Loucy (cell line): ENCODE results near the gene ABAT.

Experiments used
- H2AFZ ChIP-seq: fragments of 200-600 bp; sonication (generic); 2 replicates; pipeline ENCODE4 v1.6.0; 2016; ENCODE audit warnings: antibody characterized with exemption, mild to moderate bottlenecking, low read length, moderate library complexity
- H3F3A ChIP-seq: fragments of 200-600 bp; 2 replicates; pipeline ENCODE4 v1.6.0; 2016; ENCODE audit warnings: antibody characterized with exemption, low read depth, mild to moderate bottlenecking
- H3K27me3 ChIP-seq: fragments of 200-600 bp; sonication (generic); 2 replicates; pipeline ENCODE4 v1.6.1; 2014; ENCODE audit warnings: low read length, mild to moderate bottlenecking; ENCODE audit not compliant: insufficient read depth, poor library complexity, severe bottlenecking
- H3K36me3 ChIP-seq: fragments of 200-600 bp; sonication (generic); 2 replicates; pipeline ENCODE4 v1.6.1; 2016; ENCODE audit warnings: low read length; ENCODE audit not compliant: insufficient read depth
- H3K4me1 ChIP-seq: fragments of 200-600 bp; sonication (generic); 2 replicates; pipeline ENCODE4 v1.5.1; 2014; ENCODE audit warnings: low read length, mild to moderate bottlenecking; ENCODE audit not compliant: insufficient read depth, poor library complexity, severe bottlenecking
- H3K4me2 ChIP-seq: fragments of 200-600 bp; sonication (generic); 2 replicates; pipeline ENCODE4 v1.6.0; 2014; ENCODE audit warnings: antibody characterized with exemption, low read length, low read depth, mild to moderate bottlenecking; ENCODE audit not compliant: poor library complexity, severe bottlenecking
- H3K4me3 ChIP-seq: fragments of 200-600 bp; sonication (generic); 2 replicates; pipeline ENCODE4 v1.5.1; 2014; ENCODE audit warnings: low read length, mild to moderate bottlenecking, mixed read lengths; ENCODE audit not compliant: poor library complexity, severe bottlenecking
- H3K79me2 ChIP-seq: fragments of 200-600 bp; sonication (generic); 2 replicates; pipeline ENCODE4 v1.6.1; 2014; ENCODE audit warnings: low read length; ENCODE audit not compliant: insufficient read depth
- H3K9ac ChIP-seq: fragments of 200-600 bp; sonication (generic); 2 replicates; pipeline ENCODE4 v1.6.0; 2014; ENCODE audit warnings: mild to moderate bottlenecking, low read depth, low read length, moderate library complexity; ENCODE audit not compliant: poor library complexity, severe bottlenecking
- H3K9me2 ChIP-seq: fragments of 200-600 bp; sonication (generic); replicated peaks from 2 replicates; pipeline ENCODE4 v1.6.1; 2016; ENCODE audit warnings: low read depth, low read length, mixed read lengths
- H3K9me3 ChIP-seq: fragments of 200-600 bp; sonication (generic); 2 replicates; pipeline ENCODE4 v1.6.1; 2014; ENCODE audit warnings: mild to moderate bottlenecking, antibody characterized with exemption, low read length, low read depth; ENCODE audit not compliant: insufficient read depth
- H4K20me1 ChIP-seq: fragments of 200-600 bp; sonication (generic); 2 replicates; pipeline ENCODE4 v1.6.0; 2014; ENCODE audit warnings: antibody characterized with exemption, low read length, mild to moderate bottlenecking; ENCODE audit not compliant: insufficient read depth, poor library complexity, severe bottlenecking
- CTCF ChIP-seq: fragments of 200-600 bp; sonication (generic); conservative IDR thresholded peaks from 2 replicates; pipeline ENCODE4 v1.5.1; 2014; ENCODE audit warnings: mild to moderate bottlenecking, antibody characterized with exemption, low read length
- EZH2phosphoT487 ChIP-seq: fragments of 200-600 bp; IDR thresholded peaks from 2 replicates; pipeline ENCODE4 v1.6.1; 2018; ENCODE audit warnings: antibody characterized with exemption, mild to moderate bottlenecking, moderate library complexity, borderline replicate concordance

ABAT gene

GRCh38 chr16:8676737-8677375 lies 2.4 kb downstream of the ABAT start:
- Histone ChIP-seq H3K4me3 (no peak overlapping the region), H3K9me3 (no peaks in the 10 kb centered on the region), H3K36me3 (no peaks in the 10 kb centered on the region), H4K20me1 (no peaks in the 10 kb centered on the region), H3K9ac (no peak overlapping the region), H3F3A (no peaks in the 10 kb centered on the region), H3K4me1 (no peaks in the 10 kb centered on the region), H3K27me3 (no peaks in the 10 kb centered on the region), H3K4me2 (no peak overlapping the region), H2AFZ (no peak overlapping the region), H3K79me2 (no peaks in the 10 kb centered on the region), H3K9me2 (no peaks in the 10 kb centered on the region)
- TF ChIP-seq CTCF = no peak
- no peak for TF ChIP-seq EZH2phosphoT487

GRCh38 chr16:8677481-8677880 lies 3.1 kb downstream of the ABAT start:
- Histone ChIP-seq H3K4me2 (no peak overlapping the region), H3K79me2 (no peaks in the 10 kb centered on the region), H3K4me1 (no peaks in the 10 kb centered on the region), H2AFZ (no peak overlapping the region), H3K9me2 (no peaks in the 10 kb centered on the region), H3F3A (no peaks in the 10 kb centered on the region), H3K4me3 (no peak overlapping the region), H3K27me3 (no peaks in the 10 kb centered on the region), H3K9ac (no peak overlapping the region), H4K20me1 (no peaks in the 10 kb centered on the region), H3K36me3 (no peaks in the 10 kb centered on the region), H3K9me3 (no peaks in the 10 kb centered on the region)
- TF ChIP-seq EZH2phosphoT487 (no peak), CTCF (no peak)

- no peaks in the 10 kb centered on the region for H3K4me1 ChIP-seq
- no peaks in the 10 kb centered on the region for H3K9me2 ChIP-seq
- no peaks in the 10 kb centered on the region for H3K9me3 ChIP-seq
- no peak overlapping the region for H3K9ac ChIP-seq
- no peak overlapping the region for H3K4me2 ChIP-seq
- no peak overlapping the region for H2AFZ ChIP-seq
- no peaks in the 10 kb centered on the region for H3F3A ChIP-seq
- TF ChIP-seq CTCF (no peak), EZH2phosphoT487 (no peak)
- no peak overlapping the region for H3K4me3 ChIP-seq
- H3K79me2 ChIP-seq = no peaks in the 10 kb centered on the region
- no peaks in the 10 kb centered on the region for H3K36me3 ChIP-seq
- no peaks in the 10 kb centered on the region for H3K27me3 ChIP-seq
- no peaks in the 10 kb centered on the region for H4K20me1 ChIP-seq
Observed at GRCh38 chr16:8678068-8678927, 3.9 kb downstream of the ABAT start.
